CD4-positive, alpha-beta T cell (primary cell): Measurements from ENCODE around the gene CCDC92B. TPM values are rescaled to one million over a fixed set of nuclear protein-coding genes. Genes with fewer than 3 reads are reported as not detected.

Source experiments
- ATAC-seq: fragments of 200-7000 bp; cut with Tn5 transposase; one replicate; pipeline ENCODE4 v1.10.0; 2022; ENCODE audit warnings: mild to moderate bottlenecking; ENCODE audit not compliant: poor library complexity
- CTCF ChIA-PET: fragments of 350-600 bp; sonication (Branson Sonifier 250); formaldehyde crosslinking; loops from one replicate; lab custom pipeline; 2021; ENCODE audit warnings: antibody characterized with exemption, inconsistent platforms; lab: Charles Lee
- POLR2A ChIA-PET: fragments of 350-600 bp; sonication (Branson Sonifier 250); formaldehyde crosslinking; loops from one replicate; lab custom pipeline; 2021; ENCODE audit warnings: antibody characterized with exemption, inconsistent platforms; lab: Charles Lee
- DNase-seq, 14 experiments: peaks; one replicate each; pipeline ENCODE4 v3.0.0-alpha.2; 2013 to 2020; ENCODE audit warnings: mixed read lengths in 2 of 14
- H3K27ac ChIP-seq, 2 donors: one replicate each; pipeline versions ENCODE4 v1.5.1 to v1.7.0; 2013; ENCODE audit warnings: low read length in 2 of 2, low read depth in 1 of 2, mild to moderate bottlenecking in 1 of 2
- H3K27me3 ChIP-seq, 2 experiments: 1 replicate in 1 of 2; 2 replicates in 1 of 2; pipeline versions ENCODE4 v1.6.1 to v1.7.0; 2013; ENCODE audit warnings: low read length in 2 of 2, control low read depth in 1 of 2, mild to moderate bottlenecking in 1 of 2, moderate library complexity in 1 of 2; ENCODE audit not compliant: insufficient read depth in 2 of 2, control insufficient read depth in 1 of 2
- H3K36me3 ChIP-seq: one replicate; pipeline ENCODE4 v1.6.1; 2013; ENCODE audit warnings: low read length, control low read depth; ENCODE audit not compliant: insufficient read depth
- H3K4me1 ChIP-seq: one replicate; pipeline ENCODE4 v1.6.1; 2013; ENCODE audit warnings: low read length, control low read depth; ENCODE audit not compliant: insufficient read depth
- H3K4me3 ChIP-seq: one replicate; pipeline ENCODE4 v1.5.1; 2013; ENCODE audit warnings: mild to moderate bottlenecking, low read length, moderate library complexity
- H3K9me3 ChIP-seq, 2 experiments: 1 replicate in 1 of 2; 2 replicates in 1 of 2; pipeline versions ENCODE4 v1.6.1 to v1.7.0; 2013; ENCODE audit warnings: low read length in 2 of 2, mild to moderate bottlenecking in 2 of 2, control low read depth in 1 of 2, moderate library complexity in 1 of 2; ENCODE audit not compliant: control insufficient read depth in 1 of 2, insufficient read depth in 1 of 2
- H3K27ac Mint-ChIP-seq: one replicate; pipeline ENCODE4 v1.8.0; 2020; ENCODE audit warnings: mixed read lengths
- H3K27me3 Mint-ChIP-seq: one replicate; pipeline ENCODE4 v1.8.0; 2021; ENCODE audit warnings: mixed read lengths
- H3K36me3 Mint-ChIP-seq: one replicate; pipeline ENCODE4 v1.8.0; 2021; ENCODE audit warnings: low read depth, mixed read lengths
- H3K4me1 Mint-ChIP-seq: one replicate; pipeline ENCODE4 v1.8.0; 2021; ENCODE audit warnings: low read depth, mixed read lengths
- H3K4me3 Mint-ChIP-seq: one replicate; pipeline ENCODE4 v1.8.0; 2020; ENCODE audit warnings: mild to moderate bottlenecking, mixed read lengths
- H3K9me3 Mint-ChIP-seq: one replicate; pipeline ENCODE4 v1.8.0; 2020; ENCODE audit warnings: mixed read lengths
- intact Hi-C, 2 experiments: fragments of 100-400 bp; cut with DNase I in 1 of 2; cut with micrococcal nuclease in 1 of 2; formaldehyde crosslinking; loops; one replicate each; pipeline versions ENCODE4 v1.15.1 to v1.9.0; 2023 to 2025; cut with DNase I, micrococcal nuclease
- total RNA-seq, 174 experiments: library from RNA in 2 of 174; stranded (reverse) in 2 of 174; gene quantifications; one replicate each; pipeline ENCODE4 v1.2.3 and lab custom pipeline; 2021 to 2026
- TF ChIP-seq, protein P1 (sequence below): fragments of 200-600 bp; IDR thresholded peaks from one replicate; pipeline ENCODE4 v1.8.0; 2022; ENCODE audit warnings: antibody characterized with exemption, mild to moderate bottlenecking

Gene CCDC92B
- total RNA-seq, 2 experiments from 2014 or later, result 0.11 to 0.28 TPM

DNA sequence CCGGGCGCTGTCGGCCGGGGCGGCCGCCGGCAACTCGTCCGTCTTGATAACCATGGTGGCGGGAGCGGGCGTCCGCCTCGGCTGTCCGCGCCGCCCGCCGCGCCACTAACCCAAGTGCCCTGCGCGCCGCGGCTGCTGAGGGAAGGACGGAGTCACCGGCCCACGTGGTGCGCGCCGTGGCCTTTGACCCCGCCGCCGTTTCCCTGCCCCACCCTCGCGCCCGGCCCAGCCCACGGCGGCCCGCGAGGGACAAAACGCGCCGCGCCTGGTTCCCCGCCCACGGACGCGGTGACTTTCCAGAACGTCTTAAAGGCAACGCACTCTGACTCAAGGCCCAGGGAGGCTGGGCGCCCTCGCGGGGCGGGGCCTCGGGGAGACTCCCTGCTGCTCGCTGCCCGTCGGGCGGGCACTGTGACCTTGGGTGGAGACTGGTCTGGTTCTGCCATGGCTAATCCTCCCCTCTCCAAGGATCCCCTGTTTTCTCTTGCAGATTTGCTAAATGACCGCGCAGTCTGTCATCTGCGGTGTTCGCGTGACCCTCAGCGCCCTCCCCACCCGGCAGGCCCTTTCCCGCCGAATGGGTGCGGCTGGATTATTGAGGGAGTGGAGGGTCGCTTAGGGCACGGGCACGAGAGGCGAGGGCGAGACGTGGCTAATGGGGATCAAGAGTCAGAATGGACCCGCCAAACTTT, 37.7 kb downstream of the CCDC92B start, which contains the start of gene CLUH:
Gene CLUH (minus strand): TSS at position 157 of the 692 bp plus-strand sequence. CDS start 103 bp downstream, at position 54.
- TF ChIP-seq, protein P1, sequence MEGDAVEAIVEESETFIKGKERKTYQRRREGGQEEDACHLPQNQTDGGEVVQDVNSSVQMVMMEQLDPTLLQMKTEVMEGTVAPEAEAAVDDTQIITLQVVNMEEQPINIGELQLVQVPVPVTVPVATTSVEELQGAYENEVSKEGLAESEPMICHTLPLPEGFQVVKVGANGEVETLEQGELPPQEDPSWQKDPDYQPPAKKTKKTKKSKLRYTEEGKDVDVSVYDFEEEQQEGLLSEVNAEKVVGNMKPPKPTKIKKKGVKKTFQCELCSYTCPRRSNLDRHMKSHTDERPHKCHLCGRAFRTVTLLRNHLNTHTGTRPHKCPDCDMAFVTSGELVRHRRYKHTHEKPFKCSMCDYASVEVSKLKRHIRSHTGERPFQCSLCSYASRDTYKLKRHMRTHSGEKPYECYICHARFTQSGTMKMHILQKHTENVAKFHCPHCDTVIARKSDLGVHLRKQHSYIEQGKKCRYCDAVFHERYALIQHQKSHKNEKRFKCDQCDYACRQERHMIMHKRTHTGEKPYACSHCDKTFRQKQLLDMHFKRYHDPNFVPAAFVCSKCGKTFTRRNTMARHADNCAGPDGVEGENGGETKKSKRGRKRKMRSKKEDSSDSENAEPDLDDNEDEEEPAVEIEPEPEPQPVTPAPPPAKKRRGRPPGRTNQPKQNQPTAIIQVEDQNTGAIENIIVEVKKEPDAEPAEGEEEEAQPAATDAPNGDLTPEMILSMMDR, result no peak
- H3K4me3 Mint-ChIP-seq, result peak within 1 kb of the TSS; percentile 92
- peak within 1 kb of the TSS in 1 of 2 donors; percentile 30 for H3K27ac ChIP-seq

GRCh38 chr17:2710803-2711607, 38.4 kb downstream of the CCDC92B start:
- no peaks in the 10 kb centered on the region for H3K27me3 ChIP-seq
- no peaks in the 10 kb centered on the region for H3K9me3 ChIP-seq
- peak overlapping the region; percentile 84 for H3K27ac Mint-ChIP-seq
- ATAC-seq (peak; percentile 12), DNase-seq (peak in 6 of 14 experiments; percentile 13 to 63 (median 24))
- no peaks in the 10 kb centered on the region for H3K36me3 ChIP-seq
- H3K9me3 Mint-ChIP-seq, result no peaks in the 10 kb centered on the region
- H3K4me1 Mint-ChIP-seq, result peaks cover 28% of the 10 kb centered on the region
- peak overlapping the region; percentile 71 for H3K4me3 ChIP-seq
- CTCF ChIA-PET, result no interaction called here
- peak overlapping the region; percentile 92 for H3K4me3 Mint-ChIP-seq
- H3K4me1 ChIP-seq, result peaks cover 55% of the 10 kb centered on the region
- POLR2A ChIA-PET, result interaction anchor here (0.7 to 1.0 kb wide), 3 partner anchors 22 to 925 kb away, joined by 3 to 5 read pairs (median 4); partner anchors contain the start of genes CTNS, PAFAH1B1 and SHPK
- no peak overlapping the region for H3K27ac ChIP-seq
- H3K27me3 Mint-ChIP-seq, result no peaks in the 10 kb centered on the region
- peaks cover 5% of the 10 kb centered on the region for H3K36me3 Mint-ChIP-seq
- intact Hi-C loops, result loop anchor here in 1 of 2 experiments (1.0 to 10.0 kb wide), 6 partner anchors 36 to 924 kb away; partner anchors contain the start of genes CCDC92B, CTNS, DPH1 and METTL16
- TF ChIP-seq, protein P1, result no peak

More for the DNA sequence above, 37.7 kb downstream of the CCDC92B start, which contains the start of gene CLUH:
- Mint-ChIP-seq H3K27me3 (no peaks in the 10 kb centered on the region), H3K36me3 (peaks cover 5% of the 10 kb centered on the region), H3K27ac (peak within 1 kb of the TSS; percentile 84), H3K9me3 (no peaks in the 10 kb centered on the region), H3K4me1 (peaks cover 28% of the 10 kb centered on the region)
- Histone ChIP-seq H3K9me3 (no peaks in the 10 kb centered on the region), H3K4me3 (peak within 1 kb of the TSS; percentile 71), H3K4me1 (peaks cover 53% of the 10 kb centered on the region), H3K27me3 (no peaks in the 10 kb centered on the region), H3K36me3 (no peaks in the 10 kb centered on the region)
- CTCF ChIA-PET, result no interaction called here
- intact Hi-C loops, result loop anchor here in 1 of 2 experiments (1.0 to 10.0 kb wide), 6 partner anchors 36 to 923 kb away; partner anchors contain the start of genes CCDC92B, CTNS, DPH1 and METTL16
- DNase-seq (peak; percentile 88 to 98 (median 94)), ATAC-seq (peak; percentile 92)
- POLR2A ChIA-PET, result interaction anchor here (1.0 kb wide), 1 partner anchor 118 kb away, joined by 4 read pairs; the partner anchor contains the start of gene PAFAH1B1
